GM18499 (cell line): Measurements from ENCODE around the gene ARHGAP5.

Experiments used
- ATAC-seq: cut with Tn5 transposase; IDR thresholded peaks from one replicate; pipeline ENCODE4 v1.9.1; 2021; ENCODE audit warnings: moderate number of reproducible peaks; ENCODE audit not compliant: insufficient read depth, unreplicated experiment

Gene ARHGAP5

DNA sequence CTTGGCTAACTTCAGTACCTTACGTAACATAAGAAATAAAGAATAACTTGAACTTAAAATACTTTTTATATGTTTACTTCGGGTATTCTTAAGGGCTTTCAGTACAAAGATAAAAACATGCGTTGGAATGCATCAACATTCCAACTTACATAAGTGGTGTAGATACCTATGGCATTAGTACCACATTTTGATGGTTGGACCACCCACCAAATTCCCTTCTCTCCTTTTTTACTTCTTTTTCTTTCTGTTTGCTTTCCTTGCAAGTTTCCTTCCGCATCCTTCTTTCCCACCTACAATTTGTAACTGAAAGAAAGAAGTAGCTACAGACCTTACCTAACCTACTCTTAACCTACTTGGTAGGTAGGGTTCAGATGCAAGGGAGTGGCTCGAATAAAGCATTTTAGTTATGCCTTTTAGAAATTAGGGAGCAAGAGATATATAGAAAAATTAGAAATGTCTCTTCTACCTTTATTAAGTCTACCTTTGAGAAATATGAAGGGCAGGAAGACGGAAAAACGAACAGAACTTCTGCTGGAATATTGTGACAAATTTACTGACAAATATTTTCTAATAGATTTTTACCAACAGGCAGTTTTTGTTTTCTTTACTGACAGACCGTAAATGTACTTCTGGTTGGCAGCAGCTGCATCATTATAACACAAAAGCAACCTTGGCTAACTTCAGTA is 2.1 kb upstream of the ARHGAP5 start:
- ATAC-seq, result no peak

DNA sequence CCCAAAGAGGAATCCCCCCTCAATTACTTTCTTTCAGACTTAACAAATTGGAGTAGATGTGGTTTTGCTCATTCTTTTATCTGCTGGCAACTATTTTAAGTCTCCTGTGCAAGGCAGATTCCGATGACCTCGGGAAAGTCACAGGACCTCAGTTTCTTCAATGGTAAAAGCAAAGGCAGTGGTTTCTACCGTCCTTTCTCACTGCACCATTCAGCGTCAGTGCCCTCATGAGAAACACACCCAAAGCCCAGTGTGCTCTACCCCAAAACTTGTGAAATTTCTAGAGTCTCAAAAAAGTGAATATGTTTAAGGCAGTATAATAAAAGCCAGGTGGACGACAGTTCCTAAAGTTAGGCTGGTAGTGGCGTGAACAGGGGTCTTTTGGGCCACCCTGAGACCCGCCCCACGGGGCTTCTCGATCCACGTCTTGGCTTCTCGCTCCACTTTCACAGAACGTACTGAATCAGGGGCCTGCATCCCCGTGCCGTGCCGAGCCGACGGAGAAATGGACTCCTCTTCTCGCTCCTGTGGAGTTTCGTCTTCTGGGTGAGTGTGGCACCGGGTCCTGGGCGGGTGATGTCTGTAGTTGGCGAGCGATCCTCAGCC is 1.3 kb upstream of the ARHGAP5 start:
- ATAC-seq, result no peak

DNA sequence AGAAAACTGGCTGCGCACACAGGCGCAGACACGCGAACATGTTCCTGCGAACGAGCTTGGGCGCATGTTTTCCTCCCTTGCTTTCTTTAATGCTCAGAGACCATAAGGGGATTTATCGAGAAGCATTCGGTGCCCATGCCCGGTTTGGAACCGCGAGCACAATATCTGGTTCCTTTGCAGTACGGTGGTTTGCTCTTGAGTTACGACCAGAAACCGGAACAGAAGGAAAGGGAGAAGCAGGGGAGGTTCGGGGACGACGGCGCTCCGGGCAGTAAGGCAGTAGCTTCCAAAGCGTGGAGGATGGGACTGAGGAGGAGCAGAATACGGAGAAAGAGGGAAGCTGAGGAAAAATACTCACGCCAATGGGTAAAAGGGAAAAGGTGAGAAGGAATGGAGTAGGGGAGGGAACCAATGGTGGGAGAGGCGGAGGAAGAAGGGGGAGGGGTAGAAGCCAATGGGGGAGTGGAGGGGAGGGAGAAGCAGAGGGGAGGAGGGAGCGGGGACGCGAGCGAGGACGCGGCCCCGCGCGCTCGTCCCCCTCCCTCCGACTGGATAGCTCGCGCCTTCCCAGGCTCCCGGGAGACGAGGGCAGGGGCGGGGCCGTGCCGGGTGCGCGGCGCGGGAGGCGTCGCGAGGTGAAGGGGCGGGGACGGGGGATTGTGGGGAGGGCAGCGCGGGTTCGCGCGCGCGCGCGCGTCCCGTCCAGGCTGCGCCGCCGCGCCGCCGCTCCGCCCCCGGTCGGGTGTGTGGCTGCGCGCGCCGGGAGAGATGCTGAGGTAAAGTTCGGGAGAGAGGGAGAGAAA is 625 bp upstream of the ARHGAP5 start:
- no peak for ATAC-seq

- ATAC-seq, result no peak
Measured at GRCh38 chr14:32078023-32078857, 1.1 kb downstream of the ARHGAP5 start.

GRCh38 chr14:32078858-32079216 is 1.7 kb downstream of the ARHGAP5 start:
- no peak for ATAC-seq

GRCh38 chr14:32079264-32079663 is 2.2 kb downstream of the ARHGAP5 start:
- ATAC-seq, result no peak

- ATAC-seq, result no peak
Measured at GRCh38 chr14:32080001-32080510, 3.0 kb downstream of the ARHGAP5 start.

DNA sequence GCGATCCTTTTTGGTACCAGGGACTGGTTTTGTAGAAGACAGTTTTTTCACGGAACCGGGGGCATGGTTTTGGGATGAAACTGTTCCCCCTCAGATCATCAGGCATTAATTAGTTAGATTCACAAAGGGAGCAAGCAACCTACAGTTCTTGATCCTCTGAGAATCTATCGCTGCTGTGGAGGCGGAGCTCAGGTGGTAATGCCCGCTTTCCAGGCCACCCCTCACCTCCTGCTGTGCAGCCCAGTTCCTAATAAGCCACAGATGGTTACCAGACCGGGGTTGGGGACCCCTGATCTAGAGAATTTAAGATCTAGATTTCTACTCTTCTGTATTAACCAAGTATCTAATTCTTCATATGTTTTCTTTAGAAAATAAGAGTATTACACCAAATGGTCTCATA is 4.8 kb downstream of the ARHGAP5 start:
- no peak for ATAC-seq

- no peak for ATAC-seq
Measured at GRCh38 chr14:32083315-32083624, 6.2 kb downstream of the ARHGAP5 start.

DNA sequence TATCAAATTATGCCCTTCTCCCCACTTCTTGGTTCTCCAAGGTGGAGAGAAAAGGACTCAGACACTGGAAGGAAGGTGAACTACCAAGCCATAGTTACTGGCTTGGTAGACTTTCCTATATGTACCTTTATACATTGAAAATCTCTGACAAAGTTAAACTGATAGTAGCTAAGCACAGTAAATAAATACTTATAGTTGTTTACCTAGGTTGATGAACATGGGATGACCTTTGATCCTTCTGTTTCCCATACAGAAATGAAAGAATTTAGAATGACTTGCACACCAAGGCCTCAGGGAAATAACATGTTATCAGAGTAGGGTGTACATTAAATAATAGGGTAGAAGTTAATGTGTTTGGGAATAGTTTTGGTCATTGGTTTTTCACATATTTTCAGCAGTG is 6.7 kb downstream of the ARHGAP5 start:
- ATAC-seq, result no peak

DNA sequence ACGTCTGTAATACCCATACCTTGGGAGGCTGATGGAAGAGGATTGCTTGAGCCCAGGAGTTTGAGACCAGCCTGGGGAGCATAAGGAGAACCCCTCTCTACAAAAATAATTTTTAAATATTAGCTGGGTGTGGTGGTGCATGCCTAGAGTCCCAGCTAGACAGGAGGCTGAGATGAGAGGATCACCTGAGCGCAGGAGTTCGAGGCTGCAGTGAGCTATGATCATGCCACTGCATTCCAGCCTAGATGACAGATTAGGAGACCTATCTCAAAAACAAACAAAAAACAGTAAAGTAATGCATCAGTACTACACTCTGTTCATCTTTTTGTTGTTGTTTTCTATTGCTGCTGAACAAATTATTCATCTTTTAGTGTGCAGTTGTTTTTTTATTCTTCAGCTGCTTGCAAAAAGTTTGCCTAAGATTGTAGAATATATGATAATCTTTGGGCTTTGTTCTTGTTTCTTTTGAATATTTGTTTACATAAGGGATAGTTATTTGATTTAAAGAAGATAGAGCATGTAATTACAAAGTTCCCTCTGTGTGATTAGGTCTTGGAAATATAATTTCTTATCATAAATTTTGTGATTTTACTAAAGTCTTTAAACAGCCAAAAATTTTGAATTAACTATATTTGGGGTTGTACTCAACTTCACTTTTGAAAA is 8.2 kb downstream of the ARHGAP5 start:
- no peak for ATAC-seq

DNA sequence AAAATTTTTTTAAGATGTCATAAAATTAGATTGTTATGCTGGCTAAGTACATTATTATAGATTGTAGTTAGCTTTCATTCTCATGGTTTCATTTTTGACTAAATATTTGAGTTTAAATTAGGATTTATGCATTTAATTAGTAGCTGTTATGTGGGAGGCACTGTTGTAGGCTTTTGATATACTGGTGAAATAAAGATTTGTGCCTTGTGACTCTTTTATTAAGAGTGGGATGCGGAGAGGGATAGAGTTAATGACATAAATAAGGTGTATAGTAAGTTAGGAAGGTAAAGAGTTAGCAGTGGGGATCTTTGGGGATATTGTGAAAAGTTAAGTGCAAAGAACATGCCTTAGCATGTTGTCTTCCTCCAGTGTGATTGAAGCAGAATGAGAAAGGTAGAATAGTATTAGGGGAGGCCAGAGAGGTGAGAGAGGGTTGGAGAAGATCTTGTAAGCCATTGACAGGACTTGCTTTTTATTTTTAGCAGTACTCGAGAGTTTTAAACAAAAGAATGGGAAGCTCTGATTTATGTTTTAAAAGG is 8.8 kb downstream of the ARHGAP5 start:
- ATAC-seq, result no peak

- ATAC-seq, result no peak
Measured at GRCh38 chr14:32087173-32087861, 10.2 kb downstream of the ARHGAP5 start.

DNA sequence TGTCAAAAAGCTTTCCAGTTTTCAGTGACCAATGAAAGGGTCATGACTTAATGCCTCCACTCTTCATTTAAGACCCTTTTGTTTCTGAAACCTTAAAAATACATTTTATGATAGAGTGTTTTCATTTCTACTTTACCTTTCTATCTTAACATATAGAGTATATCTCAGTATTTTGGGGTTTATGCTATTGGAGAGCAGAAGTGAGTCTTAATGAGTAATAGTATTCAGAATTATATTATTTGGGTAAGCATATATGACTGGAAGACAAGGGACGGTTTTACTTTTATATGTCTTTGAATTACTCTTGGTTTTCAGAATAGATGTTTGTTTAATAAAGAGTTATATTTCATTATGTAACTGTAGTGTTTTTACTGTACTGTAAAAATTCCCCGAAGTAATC is 10.8 kb downstream of the ARHGAP5 start:
- no peak for ATAC-seq

DNA sequence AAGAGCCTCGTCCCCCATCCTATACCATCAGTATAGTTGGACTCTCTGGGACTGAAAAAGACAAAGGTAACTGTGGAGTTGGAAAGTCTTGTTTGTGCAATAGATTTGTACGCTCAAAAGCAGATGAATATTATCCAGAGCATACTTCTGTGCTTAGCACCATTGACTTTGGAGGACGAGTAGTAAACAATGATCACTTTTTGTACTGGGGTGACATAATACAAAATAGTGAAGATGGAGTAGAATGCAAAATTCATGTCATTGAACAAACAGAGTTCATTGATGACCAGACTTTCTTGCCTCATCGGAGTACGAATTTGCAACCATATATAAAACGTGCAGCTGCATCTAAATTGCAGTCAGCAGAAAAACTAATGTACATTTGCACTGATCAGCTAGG is 13.6 kb downstream of the ARHGAP5 start:
- no peak for ATAC-seq

GRCh38 chr14:32099473-32099872 is 22.4 kb downstream of the ARHGAP5 start:
- no peak for ATAC-seq

GRCh38 chr14:32100175-32100574 is 23.1 kb downstream of the ARHGAP5 start:
- ATAC-seq, result no peak

DNA sequence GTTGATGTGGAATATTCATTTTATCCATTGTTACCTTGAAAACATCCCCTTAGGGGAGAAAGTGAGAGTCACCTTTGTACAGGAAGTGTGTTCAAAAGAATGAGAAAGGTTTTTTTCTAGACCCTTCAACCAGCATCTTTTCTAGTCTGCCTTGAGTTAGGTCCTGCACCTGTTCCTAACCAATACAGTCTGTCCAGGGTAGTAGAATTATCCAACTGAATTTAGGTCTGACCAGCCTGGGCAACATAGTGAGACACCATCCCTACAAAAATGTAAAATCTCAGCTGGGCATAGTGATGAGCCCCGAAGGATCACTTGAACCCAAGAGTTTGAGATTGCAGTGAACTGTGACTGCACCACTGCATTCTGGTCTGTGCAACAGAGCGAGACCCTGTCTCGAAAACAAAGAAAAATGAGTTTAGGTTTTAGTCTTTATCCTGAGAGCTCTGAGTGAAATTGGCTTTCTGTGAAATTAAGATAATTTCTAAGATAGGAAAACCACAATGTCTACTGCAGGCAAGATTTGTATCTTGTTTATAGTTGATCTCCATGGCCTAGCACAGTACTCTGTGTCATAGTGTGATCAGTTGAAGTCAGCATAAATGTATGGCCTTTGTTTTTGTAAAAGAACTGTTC is 25.2 kb downstream of the ARHGAP5 start:
- ATAC-seq, result no peak

DNA sequence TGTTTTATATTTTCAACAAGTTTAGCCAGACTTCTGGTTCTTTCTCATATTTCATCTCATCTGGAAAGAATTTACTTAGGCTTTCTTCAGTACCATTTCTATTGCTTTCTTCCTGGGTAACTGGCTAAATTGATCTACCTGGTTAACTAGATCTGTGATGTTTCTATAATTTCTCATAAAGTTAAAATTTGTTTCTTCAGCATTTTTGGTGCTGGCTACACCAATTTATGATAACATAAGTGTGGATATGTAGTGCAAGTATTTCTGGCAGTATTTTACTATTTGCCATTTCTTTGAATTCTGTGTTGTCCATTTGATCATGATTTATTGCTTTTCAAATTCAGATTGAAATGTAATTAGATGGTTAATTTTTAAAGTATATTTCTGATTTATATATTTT is 25.9 kb downstream of the ARHGAP5 start:
- no peak for ATAC-seq
